GM12875 (cell line): ENCODE data around the gene ATP2A2.
"Not testable (repeated sequence)": the region's sequence is repeated elsewhere in the genome, so short reads cannot be mapped to it uniquely, and the experiment has no call there.

Experiments used
- H3K4me3 ChIP-seq: one replicate; pipeline ENCODE4 v1.5.1; 2011; ENCODE audit warnings: low read depth, low read length, control low read depth
- CTCF ChIP-seq: IDR thresholded peaks from 2 replicates; pipeline ENCODE4 v1.5.1; 2011; ENCODE audit warnings: low read depth, mild to moderate bottlenecking, control low read depth, inconsistent platforms, low read length, moderate library complexity, borderline replicate concordance; ENCODE audit not compliant: insufficient read depth

The ATP2A2 gene

GRCh38 chr12:110371408-110372055, 90.5 kb downstream of the ATP2A2 start:
- no peak for TF ChIP-seq CTCF
- no peak overlapping the region for H3K4me3 ChIP-seq

- no peak for TF ChIP-seq CTCF
- no peak overlapping the region for H3K4me3 ChIP-seq
Observed at GRCh38 chr12:110372056-110372425, 91.0 kb downstream of the ATP2A2 start.

- no peak overlapping the region for H3K4me3 ChIP-seq
- no peak for TF ChIP-seq CTCF
Observed at GRCh38 chr12:110373025-110373424, 92.0 kb downstream of the ATP2A2 start.

- H3K4me3 ChIP-seq = no peak overlapping the region
- TF ChIP-seq CTCF = no peak
Observed at GRCh38 chr12:110373425-110373824, 92.4 kb downstream of the ATP2A2 start.

- no peak overlapping the region for H3K4me3 ChIP-seq
- TF ChIP-seq CTCF = no peak
Observed at GRCh38 chr12:110373962-110374611, 93.0 kb downstream of the ATP2A2 start.

GRCh38 chr12:110378131-110378790, 97.2 kb downstream of the ATP2A2 start:
- H3K4me3 ChIP-seq = not testable (repeated sequence)

- TF ChIP-seq CTCF = no peak
- H3K4me3 ChIP-seq = no peak overlapping the region
Observed at GRCh38 chr12:110379197-110379596, 98.2 kb downstream of the ATP2A2 start.
